NB4 (cell line): ENCODE results near the gene HTR3B.

ENCODE experiments used
- DNase-seq: peaks from one replicate; pipeline ENCODE4 v3.0.0; 2010; ENCODE audit warnings: low read depth
- H3K4me3 ChIP-seq: one replicate; pipeline ENCODE4 v1.5.1; 2011; ENCODE audit warnings: mild to moderate bottlenecking, low read depth, low read length, moderate library complexity
- MYC ChIP-seq: IDR thresholded peaks from 2 replicates; pipeline ENCODE4 v1.6.1; 2011; ENCODE audit warnings: low read depth, low read length
- POLR2A ChIP-seq: IDR thresholded peaks from 2 replicates; pipeline ENCODE4 v1.6.1; 2011; ENCODE audit warnings: mild to moderate bottlenecking; ENCODE audit not compliant: insufficient read length; ENCODE audit errors: extremely low read depth
- TF ChIP-seq, protein P1 (sequence below): IDR thresholded peaks from one replicate; pipeline ENCODE4 v1.5.1; 2012; ENCODE audit warnings: low read depth, low read length
- TF ChIP-seq, protein P2 (sequence below): IDR thresholded peaks from 2 replicates; pipeline ENCODE4 v1.6.1; 2011; ENCODE audit warnings: low read depth, low read length

Gene HTR3B

DNA sequence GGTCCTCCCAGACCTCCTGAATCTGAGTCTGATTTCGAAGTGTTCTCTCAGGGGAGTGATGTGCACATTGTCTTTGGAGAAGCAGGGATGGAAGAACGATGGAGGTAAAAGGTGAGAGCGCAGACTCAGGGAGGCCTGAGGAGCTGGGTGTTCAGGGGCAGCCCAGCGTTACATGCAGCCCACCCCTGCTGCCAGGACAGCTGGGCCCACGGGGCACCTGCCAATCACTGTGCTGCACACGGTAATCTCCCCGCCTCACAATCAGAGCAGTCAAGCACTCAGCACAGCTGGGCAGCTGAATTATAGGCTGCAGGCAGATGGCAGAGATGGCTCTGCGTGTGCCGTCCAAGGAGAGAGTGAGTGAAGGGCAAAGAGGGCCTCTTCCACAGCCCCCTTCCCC, 52.4 kb downstream of the HTR3B start:
- TF ChIP-seq, protein P1, sequence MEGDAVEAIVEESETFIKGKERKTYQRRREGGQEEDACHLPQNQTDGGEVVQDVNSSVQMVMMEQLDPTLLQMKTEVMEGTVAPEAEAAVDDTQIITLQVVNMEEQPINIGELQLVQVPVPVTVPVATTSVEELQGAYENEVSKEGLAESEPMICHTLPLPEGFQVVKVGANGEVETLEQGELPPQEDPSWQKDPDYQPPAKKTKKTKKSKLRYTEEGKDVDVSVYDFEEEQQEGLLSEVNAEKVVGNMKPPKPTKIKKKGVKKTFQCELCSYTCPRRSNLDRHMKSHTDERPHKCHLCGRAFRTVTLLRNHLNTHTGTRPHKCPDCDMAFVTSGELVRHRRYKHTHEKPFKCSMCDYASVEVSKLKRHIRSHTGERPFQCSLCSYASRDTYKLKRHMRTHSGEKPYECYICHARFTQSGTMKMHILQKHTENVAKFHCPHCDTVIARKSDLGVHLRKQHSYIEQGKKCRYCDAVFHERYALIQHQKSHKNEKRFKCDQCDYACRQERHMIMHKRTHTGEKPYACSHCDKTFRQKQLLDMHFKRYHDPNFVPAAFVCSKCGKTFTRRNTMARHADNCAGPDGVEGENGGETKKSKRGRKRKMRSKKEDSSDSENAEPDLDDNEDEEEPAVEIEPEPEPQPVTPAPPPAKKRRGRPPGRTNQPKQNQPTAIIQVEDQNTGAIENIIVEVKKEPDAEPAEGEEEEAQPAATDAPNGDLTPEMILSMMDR = no peak
- no peak for TF ChIP-seq MYC
- TF ChIP-seq, protein P2, sequence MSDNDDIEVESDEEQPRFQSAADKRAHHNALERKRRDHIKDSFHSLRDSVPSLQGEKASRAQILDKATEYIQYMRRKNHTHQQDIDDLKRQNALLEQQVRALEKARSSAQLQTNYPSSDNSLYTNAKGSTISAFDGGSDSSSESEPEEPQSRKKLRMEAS = no peak
- TF ChIP-seq POLR2A = no peak
- DNase-seq = no peak
- no peak overlapping the region for H3K4me3 ChIP-seq

DNA sequence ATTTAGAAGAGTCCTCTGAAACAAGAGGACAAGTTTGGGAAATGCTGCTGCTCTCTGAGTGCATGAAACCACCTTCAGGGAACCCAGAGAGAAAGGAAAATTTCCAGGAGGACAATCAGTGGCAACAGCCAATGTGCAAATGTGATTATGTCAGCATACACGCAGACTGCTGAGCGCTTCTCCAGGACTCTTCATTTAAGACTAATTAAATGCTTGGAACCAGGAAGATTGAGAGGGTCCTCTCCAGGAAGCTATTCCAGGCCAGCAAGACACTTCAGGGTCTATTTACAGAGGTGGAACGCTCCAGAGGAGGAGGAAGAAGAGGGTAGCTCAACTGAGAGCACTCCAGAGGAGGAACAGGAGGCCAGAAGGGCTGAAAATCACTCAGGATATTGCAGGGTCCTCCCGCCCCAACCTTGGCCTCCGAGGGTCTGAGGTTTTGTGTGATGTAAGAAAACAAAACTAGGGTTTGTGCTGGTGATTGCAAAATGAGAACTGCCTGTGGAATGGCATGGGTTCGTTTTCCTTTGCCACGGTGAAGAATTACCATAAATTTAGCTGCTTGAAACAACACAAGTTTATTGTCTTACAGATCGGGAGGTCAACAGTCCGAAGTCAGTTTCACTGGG, 56.2 kb downstream of the HTR3B start:
- H3K4me3 ChIP-seq = no peak overlapping the region
- peak; percentile 65 for DNase-seq
- TF ChIP-seq POLR2A (no peak), MYC (no peak)
- TF ChIP-seq, protein P1 = no peak
- TF ChIP-seq, protein P2 = no peak

DNA sequence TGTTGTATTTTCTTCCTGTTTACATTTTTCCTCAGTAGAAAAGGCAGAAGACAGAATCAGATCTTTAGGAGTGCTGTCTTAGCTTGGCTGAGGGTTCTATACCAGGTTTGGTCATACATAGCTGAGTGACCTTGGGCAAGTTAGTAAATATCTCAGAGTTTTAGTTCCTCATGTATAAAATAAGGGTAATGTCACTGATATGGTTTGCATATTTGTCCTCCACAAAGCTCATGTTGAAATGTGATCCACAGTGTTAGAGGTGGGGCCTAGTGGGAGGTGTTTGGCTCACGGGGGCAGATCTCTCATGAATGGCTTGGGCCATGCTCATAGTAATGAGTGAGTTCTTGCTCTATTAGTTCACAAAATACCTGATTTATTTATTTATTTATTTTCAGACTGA, 62.8 kb downstream of the HTR3B start:
- no peak for TF ChIP-seq MYC
- TF ChIP-seq, protein P2 = no peak
- TF ChIP-seq POLR2A = no peak
- TF ChIP-seq, protein P1 = no peak
- DNase-seq = no peak

DNA sequence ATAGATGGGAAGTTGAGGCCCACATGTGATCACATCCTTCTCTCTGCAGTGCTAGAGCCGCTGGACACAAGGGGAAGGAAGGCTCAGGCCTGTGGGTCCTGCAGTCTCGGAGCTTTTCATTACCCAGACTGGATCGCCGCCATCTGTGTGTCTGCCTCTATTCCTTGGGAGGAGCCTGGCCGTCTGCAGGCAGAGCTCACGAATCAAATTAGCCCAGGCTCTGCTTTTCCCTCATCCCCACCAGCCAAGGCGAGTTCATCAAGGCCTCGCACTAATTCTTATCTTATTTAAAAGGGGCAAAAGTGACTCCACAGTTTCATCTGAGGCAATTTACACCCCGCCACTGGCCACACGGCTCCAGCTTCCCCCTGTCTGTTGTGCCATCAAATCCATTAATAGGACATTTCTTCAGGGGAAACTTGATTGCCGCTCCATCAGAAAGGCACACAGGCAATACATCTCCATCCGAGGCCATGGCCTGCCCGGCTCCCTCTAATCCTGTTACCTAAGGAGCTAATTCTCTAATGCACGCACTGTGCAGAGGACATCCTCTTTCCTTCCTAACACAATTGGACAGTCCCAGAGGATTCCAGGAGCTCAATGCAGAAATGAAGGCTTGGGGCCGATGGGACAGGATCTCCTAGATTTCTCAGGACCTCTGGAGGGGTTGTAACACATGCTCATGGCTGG, 67.1 kb downstream of the HTR3B start:
- DNase-seq = no peak
- H3K4me3 ChIP-seq = no peak overlapping the region
- TF ChIP-seq, protein P1 = no peak
- TF ChIP-seq POLR2A (no peak), MYC (no peak)
- TF ChIP-seq, protein P2 = no peak

More for the DNA sequence above, 62.8 kb downstream of the HTR3B start:
- no peak overlapping the region for H3K4me3 ChIP-seq

DNA sequence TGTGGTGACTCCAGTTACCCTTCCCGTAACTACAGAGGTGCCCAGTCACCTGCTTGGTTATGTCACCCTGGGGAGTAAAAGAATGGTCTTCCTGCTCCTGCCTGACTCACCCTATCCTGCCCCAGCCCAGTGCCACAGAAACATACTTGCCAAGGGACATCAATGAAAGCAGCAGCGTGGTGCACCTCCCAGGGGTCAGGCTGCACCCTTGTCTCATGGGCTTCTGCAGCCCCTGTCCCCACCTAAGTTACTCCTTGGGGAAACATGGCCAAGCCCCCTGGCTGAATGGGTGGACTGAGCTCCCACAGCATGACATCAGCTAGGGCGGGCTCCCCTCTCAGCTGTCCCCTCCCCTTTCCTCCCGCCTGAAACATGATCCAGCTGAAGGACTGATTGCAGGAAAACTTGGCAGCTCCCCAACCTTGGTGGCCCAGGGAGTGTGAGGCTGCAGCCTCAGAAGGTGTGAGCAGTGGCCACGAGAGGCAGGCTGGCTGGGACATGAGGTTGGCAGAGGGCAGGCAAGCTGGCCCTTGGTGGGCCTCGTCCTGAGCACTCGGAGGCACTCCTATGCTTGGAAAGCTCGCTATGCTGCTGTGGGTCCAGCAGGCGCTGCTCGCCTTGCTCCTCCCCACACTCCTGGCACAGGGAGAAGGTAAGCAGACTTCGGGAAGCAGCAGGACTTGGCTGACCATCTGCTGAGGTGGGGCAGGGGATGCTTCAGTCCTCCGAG, 70.3 kb downstream of the HTR3B start, which contains the start of gene HTR3A:
Gene HTR3A, plus strand, starts transcription at position 368 of the 730 bp plus-strand sequence. Its CDS starts 218 bp downstream, at position 586.
- no peak within 1 kb of the TSS for H3K4me3 ChIP-seq
- TF ChIP-seq MYC (no peak), POLR2A (no peak)
- TF ChIP-seq, protein P2 = no peak
- TF ChIP-seq, protein P1 = no peak
- peak; percentile 19 for DNase-seq
